GM21447 (cell line): ENCODE data around the gene STXBP3.

Experiments used
- ATAC-seq: cut with Tn5 transposase; IDR thresholded peaks from one replicate; pipeline ENCODE4 v1.9.1; 2021; ENCODE audit not compliant: unreplicated experiment

STXBP3 gene

GRCh38 chr1:108841703-108842102 is 95.2 kb downstream of the STXBP3 start:
- no peak for ATAC-seq

GRCh38 chr1:108842525-108843181 is 96.2 kb downstream of the STXBP3 start:
- ATAC-seq = no peak

GRCh38 chr1:108843390-108844137 is 97.1 kb downstream of the STXBP3 start:
- ATAC-seq = no peak

GRCh38 chr1:108845446-108845845 is 99.0 kb downstream of the STXBP3 start:
- no peak for ATAC-seq

- ATAC-seq = no peak
Measured at GRCh38 chr1:108845991-108846390, 99.5 kb downstream of the STXBP3 start.

GRCh38 chr1:108847494-108847893 is 101.0 kb downstream of the STXBP3 start:
- ATAC-seq = no peak

GRCh38 chr1:108848806-108849205 is 102.3 kb downstream of the STXBP3 start:
- ATAC-seq = no peak

- no peak for ATAC-seq
Measured at GRCh38 chr1:108850929-108851328, 104.5 kb downstream of the STXBP3 start.

GRCh38 chr1:108851567-108851966 is 105.1 kb downstream of the STXBP3 start:
- ATAC-seq = no peak

- no peak for ATAC-seq
Measured at GRCh38 chr1:108852221-108852975, 105.9 kb downstream of the STXBP3 start.

- ATAC-seq = no peak
Measured at GRCh38 chr1:108854221-108855019, 107.9 kb downstream of the STXBP3 start.

- no peak for ATAC-seq
Measured at GRCh38 chr1:108856994-108857393, 110.5 kb downstream of the STXBP3 start, which contains the start of gene AKNAD1. Gene AKNAD1, minus strand, starts transcription at chr1:108857094. Its CDS starts 4,430 bp downstream, at chr1:108852664.

- no peak for ATAC-seq
Measured at GRCh38 chr1:108858230-108858950, 111.9 kb downstream of the STXBP3 start.
